ENCODE data around the gene GRAMD1A.

The GRAMD1A gene

GRCh38 chr19:35017507-35017906 lies 17.4 kb downstream of the GRAMD1A start:
- H3K9ac ChIP-seq (ENCODE audit: low read length), result no peak overlapping the region
- no peaks in the 10 kb centered on the region for H3K9me3 ChIP-seq (ENCODE audit: control insufficient read depth, low read depth, low read length)
- H3K4me1 ChIP-seq (ENCODE audit: control insufficient read depth, low read depth, low read length), result no peaks in the 10 kb centered on the region
- H3K27me3 ChIP-seq (ENCODE audit: control insufficient read depth, insufficient read depth, low read length), result no peaks in the 10 kb centered on the region
- peaks cover 85% of the 10 kb centered on the region for H3K36me3 ChIP-seq (ENCODE audit: control insufficient read depth, low read depth, low read length)
- no peak overlapping the region for H3K27ac ChIP-seq (ENCODE audit: low read length)
- no peak overlapping the region for H3K4me3 ChIP-seq (ENCODE audit: low read length)

- Histone ChIP-seq H3K36me3 (ENCODE audit: control insufficient read depth, low read depth, low read length) (peaks cover 89% of the 10 kb centered on the region), H3K9ac (ENCODE audit: low read length) (no peak overlapping the region), H3K9me3 (ENCODE audit: control insufficient read depth, low read depth, low read length) (no peaks in the 10 kb centered on the region), H3K27me3 (ENCODE audit: control insufficient read depth, insufficient read depth, low read length) (no peaks in the 10 kb centered on the region), H3K4me3 (ENCODE audit: low read length) (no peak overlapping the region), H3K27ac (ENCODE audit: low read length) (no peak overlapping the region), H3K4me1 (ENCODE audit: control insufficient read depth, low read depth, low read length) (no peaks in the 10 kb centered on the region)
Measured at GRCh38 chr19:35018379-35018778, 18.3 kb downstream of the GRAMD1A start.

- Histone ChIP-seq H3K4me1 (ENCODE audit: control insufficient read depth, low read depth, low read length) (no peaks in the 10 kb centered on the region), H3K9me3 (ENCODE audit: control insufficient read depth, low read depth, low read length) (no peaks in the 10 kb centered on the region), H3K4me3 (ENCODE audit: low read length) (no peak overlapping the region), H3K27ac (ENCODE audit: low read length) (no peak overlapping the region), H3K36me3 (ENCODE audit: control insufficient read depth, low read depth, low read length) (peaks cover 89% of the 10 kb centered on the region), H3K9ac (ENCODE audit: low read length) (no peak overlapping the region), H3K27me3 (ENCODE audit: control insufficient read depth, insufficient read depth, low read length) (no peaks in the 10 kb centered on the region)
Measured at GRCh38 chr19:35019144-35019543, 19.0 kb downstream of the GRAMD1A start.

GRCh38 chr19:35021016-35021415 lies 20.9 kb downstream of the GRAMD1A start:
- Histone ChIP-seq H3K4me1 (ENCODE audit: control insufficient read depth, low read depth, low read length) (no peaks in the 10 kb centered on the region), H3K27ac (ENCODE audit: low read length) (no peak overlapping the region), H3K36me3 (ENCODE audit: control insufficient read depth, low read depth, low read length) (peaks cover 87% of the 10 kb centered on the region), H3K9me3 (ENCODE audit: control insufficient read depth, low read depth, low read length) (no peaks in the 10 kb centered on the region), H3K9ac (ENCODE audit: low read length) (no peak overlapping the region), H3K4me3 (ENCODE audit: low read length) (no peak overlapping the region), H3K27me3 (ENCODE audit: control insufficient read depth, insufficient read depth, low read length) (no peaks in the 10 kb centered on the region)

- Histone ChIP-seq H3K27me3 (ENCODE audit: control insufficient read depth, insufficient read depth, low read length) (no peaks in the 10 kb centered on the region), H3K36me3 (ENCODE audit: control insufficient read depth, low read depth, low read length) (peaks cover 87% of the 10 kb centered on the region), H3K4me1 (ENCODE audit: control insufficient read depth, low read depth, low read length) (no peaks in the 10 kb centered on the region), H3K9me3 (ENCODE audit: control insufficient read depth, low read depth, low read length) (no peaks in the 10 kb centered on the region), H3K4me3 (ENCODE audit: low read length) (no peak overlapping the region), H3K9ac (ENCODE audit: low read length) (no peak overlapping the region), H3K27ac (ENCODE audit: low read length) (no peak overlapping the region)
Measured at GRCh38 chr19:35021596-35021995, 21.5 kb downstream of the GRAMD1A start.

- no peak overlapping the region for H3K9ac ChIP-seq (ENCODE audit: low read length)
- no peaks in the 10 kb centered on the region for H3K27me3 ChIP-seq (ENCODE audit: control insufficient read depth, insufficient read depth, low read length)
- no peak overlapping the region for H3K27ac ChIP-seq (ENCODE audit: low read length)
- no peaks in the 10 kb centered on the region for H3K4me1 ChIP-seq (ENCODE audit: control insufficient read depth, low read depth, low read length)
- H3K9me3 ChIP-seq (ENCODE audit: control insufficient read depth, low read depth, low read length), result no peaks in the 10 kb centered on the region
- no peak overlapping the region for H3K4me3 ChIP-seq (ENCODE audit: low read length)
- peaks cover 88% of the 10 kb centered on the region for H3K36me3 ChIP-seq (ENCODE audit: control insufficient read depth, low read depth, low read length)
Measured at GRCh38 chr19:35022460-35022859, 22.3 kb downstream of the GRAMD1A start.

GRCh38 chr19:35023428-35023827 lies 23.3 kb downstream of the GRAMD1A start:
- Histone ChIP-seq H3K4me1 (ENCODE audit: control insufficient read depth, low read depth, low read length) (no peaks in the 10 kb centered on the region), H3K9me3 (ENCODE audit: control insufficient read depth, low read depth, low read length) (no peaks in the 10 kb centered on the region), H3K9ac (ENCODE audit: low read length) (no peak overlapping the region), H3K27ac (ENCODE audit: low read length) (no peak overlapping the region), H3K36me3 (ENCODE audit: control insufficient read depth, low read depth, low read length) (peaks cover 86% of the 10 kb centered on the region), H3K4me3 (ENCODE audit: low read length) (no peak overlapping the region), H3K27me3 (ENCODE audit: control insufficient read depth, insufficient read depth, low read length) (no peaks in the 10 kb centered on the region)

GRCh38 chr19:35024095-35024494 lies 24.0 kb downstream of the GRAMD1A start:
- Histone ChIP-seq H3K9me3 (ENCODE audit: control insufficient read depth, low read depth, low read length) (no peaks in the 10 kb centered on the region), H3K4me3 (ENCODE audit: low read length) (no peak overlapping the region), H3K9ac (ENCODE audit: low read length) (no peak overlapping the region), H3K36me3 (ENCODE audit: control insufficient read depth, low read depth, low read length) (peaks cover 80% of the 10 kb centered on the region), H3K4me1 (ENCODE audit: control insufficient read depth, low read depth, low read length) (no peaks in the 10 kb centered on the region), H3K27me3 (ENCODE audit: control insufficient read depth, insufficient read depth, low read length) (no peaks in the 10 kb centered on the region), H3K27ac (ENCODE audit: low read length) (no peak overlapping the region)

GRCh38 chr19:35025969-35026368 lies 25.8 kb downstream of the GRAMD1A start:
- Histone ChIP-seq H3K4me1 (ENCODE audit: control insufficient read depth, low read depth, low read length) (no peaks in the 10 kb centered on the region), H3K4me3 (ENCODE audit: low read length) (no peak overlapping the region), H3K27me3 (ENCODE audit: control insufficient read depth, insufficient read depth, low read length) (peaks cover 11% of the 10 kb centered on the region), H3K9me3 (ENCODE audit: control insufficient read depth, low read depth, low read length) (no peaks in the 10 kb centered on the region), H3K36me3 (ENCODE audit: control insufficient read depth, low read depth, low read length) (peaks cover 62% of the 10 kb centered on the region), H3K27ac (ENCODE audit: low read length) (no peak overlapping the region), H3K9ac (ENCODE audit: low read length) (no peak overlapping the region)

- Histone ChIP-seq H3K4me1 (ENCODE audit: control insufficient read depth, low read depth, low read length) (peaks cover 3% of the 10 kb centered on the region), H3K36me3 (ENCODE audit: control insufficient read depth, low read depth, low read length) (peaks cover 58% of the 10 kb centered on the region)
Measured at GRCh38 chr19:35026418-35026817, 26.3 kb downstream of the GRAMD1A start.

GRCh38 chr19:35027009-35027408 lies 26.9 kb downstream of the GRAMD1A start:
- H3K27me3 ChIP-seq (ENCODE audit: control insufficient read depth, insufficient read depth, low read length), result peaks cover 21% of the 10 kb centered on the region
- peaks cover 52% of the 10 kb centered on the region for H3K36me3 ChIP-seq (ENCODE audit: control insufficient read depth, low read depth, low read length)
- H3K9me3 ChIP-seq (ENCODE audit: control insufficient read depth, low read depth, low read length), result no peaks in the 10 kb centered on the region
- no peak overlapping the region for H3K9ac ChIP-seq (ENCODE audit: low read length)
- H3K27ac ChIP-seq (ENCODE audit: low read length), result no peak overlapping the region
- peaks cover 6% of the 10 kb centered on the region for H3K4me1 ChIP-seq (ENCODE audit: control insufficient read depth, low read depth, low read length)
- H3K4me3 ChIP-seq (ENCODE audit: low read length), result no peak overlapping the region

More at GRCh38 chr19:35026418-35026817, 26.3 kb downstream of the GRAMD1A start:
- H3K4me3 ChIP-seq (ENCODE audit: low read length), result no peak overlapping the region
- no peak overlapping the region for H3K9ac ChIP-seq (ENCODE audit: low read length)
- no peaks in the 10 kb centered on the region for H3K9me3 ChIP-seq (ENCODE audit: control insufficient read depth, low read depth, low read length)
- H3K27me3 ChIP-seq (ENCODE audit: control insufficient read depth, insufficient read depth, low read length), result peaks cover 15% of the 10 kb centered on the region
- no peak overlapping the region for H3K27ac ChIP-seq (ENCODE audit: low read length)

GRCh38 chr19:35027851-35028599 lies 27.9 kb downstream of the GRAMD1A start:
- Histone ChIP-seq H3K27me3 (ENCODE audit: control insufficient read depth, insufficient read depth, low read length) (peaks cover 31% of the 10 kb centered on the region), H3K9ac (ENCODE audit: low read length) (no peak overlapping the region), H3K4me3 (ENCODE audit: low read length) (no peak overlapping the region), H3K9me3 (ENCODE audit: control insufficient read depth, low read depth, low read length) (no peaks in the 10 kb centered on the region), H3K36me3 (ENCODE audit: control insufficient read depth, low read depth, low read length) (peaks cover 42% of the 10 kb centered on the region), H3K27ac (ENCODE audit: low read length) (no peak overlapping the region), H3K4me1 (ENCODE audit: control insufficient read depth, low read depth, low read length) (peaks cover 6% of the 10 kb centered on the region)

Data from iPS-18a (cell line).